ENCODE results near the gene C22orf42. TPM values are rescaled to one million over a fixed set of nuclear protein-coding genes. Genes with fewer than 3 reads are reported as not detected.

C22orf42 gene
- total RNA-seq, 2 experiments from 2014 or later = not detected

- intact Hi-C loops (cut with DNase I, micrococcal nuclease) = no loop called here
Observed at GRCh38 chr22:32119568-32120235, 39.4 kb downstream of the C22orf42 start.

DNA sequence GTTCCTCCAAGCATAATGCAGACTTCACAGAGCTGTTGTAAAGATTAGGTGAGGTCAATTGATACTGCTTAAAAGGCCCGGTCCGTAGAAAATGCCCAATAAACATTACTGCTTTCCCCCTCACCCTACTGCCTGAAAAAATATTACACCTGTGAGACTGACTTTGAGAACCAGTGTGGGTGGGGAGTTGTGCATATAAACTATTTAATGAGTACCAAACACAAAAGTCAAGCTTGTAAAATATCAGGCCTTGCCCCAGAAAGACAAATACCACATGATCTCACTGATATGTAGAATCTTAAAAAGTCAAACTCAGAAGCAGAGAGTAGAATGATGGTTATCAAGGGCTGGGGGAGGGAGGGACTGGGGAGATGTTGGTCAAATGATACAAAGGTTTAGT is 46.7 kb downstream of the C22orf42 start:
- no peak overlapping the region for H3K27ac Mint-ChIP-seq

More at GRCh38 chr22:32119568-32120235, 39.4 kb downstream of the C22orf42 start:
- DNase-seq (no peak), ATAC-seq (ENCODE audit: poor library complexity) (no peak)
- H3K36me3 Mint-ChIP-seq (ENCODE audit: low read depth) = no peaks in the 10 kb centered on the region
- H3K9me3 ChIP-seq (ENCODE audit: control insufficient read depth in 1 of 2, insufficient read depth in 1 of 2, low read length in 2 of 2) = peaks cover 0 to 3% of the 10 kb centered on the region in 2 experiments
- no peaks in the 10 kb centered on the region for H3K36me3 ChIP-seq (ENCODE audit: insufficient read depth, low read length)
- H3K27ac ChIP-seq (ENCODE audit: low read depth in 1 of 2, low read length in 2 of 2) = no peak overlapping the region
- H3K27me3 ChIP-seq (ENCODE audit: control insufficient read depth in 1 of 2, insufficient read depth in 2 of 2, low read length in 2 of 2) = peaks cover 0 to under 1% of the 10 kb centered on the region in 2 experiments
- TF ChIP-seq CTCF (IDR thresholded peaks at IDR 0.05) = no peak
- H3K4me1 ChIP-seq (ENCODE audit: insufficient read depth, low read length) = peaks cover 2% of the 10 kb centered on the region
- POLR2A ChIA-PET = no interaction called here
- no peak overlapping the region for H3K4me3 ChIP-seq (ENCODE audit: low read length)
- H3K9me3 Mint-ChIP-seq = no peaks in the 10 kb centered on the region
- no peaks in the 10 kb centered on the region for H3K4me1 Mint-ChIP-seq (ENCODE audit: low read depth)
- CTCF ChIA-PET = no interaction called here
- H3K27me3 Mint-ChIP-seq = peaks cover 4% of the 10 kb centered on the region
- no peak overlapping the region for H3K4me3 Mint-ChIP-seq
- no peak overlapping the region for H3K27ac Mint-ChIP-seq

GRCh38 chr22:32106930-32107329 is 52.2 kb downstream of the C22orf42 start:
- no peak overlapping the region for H3K4me3 Mint-ChIP-seq
- H3K36me3 Mint-ChIP-seq (ENCODE audit: low read depth) = no peaks in the 10 kb centered on the region
- no peak for TF ChIP-seq CTCF (IDR thresholded peaks at IDR 0.05)
- peak in 1 of 14 experiments; percentile 6 for DNase-seq
- Histone ChIP-seq H3K36me3 (ENCODE audit: insufficient read depth, low read length) (no peaks in the 10 kb centered on the region), H3K4me3 (ENCODE audit: low read length) (no peak overlapping the region), H3K9me3 (ENCODE audit: control insufficient read depth in 1 of 2, insufficient read depth in 1 of 2, low read length in 2 of 2) (no peaks in the 10 kb centered on the region), H3K4me1 (ENCODE audit: insufficient read depth, low read length) (no peaks in the 10 kb centered on the region), H3K27ac (ENCODE audit: low read depth in 1 of 2, low read length in 2 of 2) (no peak overlapping the region), H3K27me3 (ENCODE audit: control insufficient read depth in 1 of 2, insufficient read depth in 2 of 2, low read length in 2 of 2) (peaks cover 8 to 24% of the 10 kb centered on the region in 2 experiments)
- ChIA-PET POLR2A (no interaction called here), CTCF (interaction anchor here (1.6 kb wide), 1 partner anchor 159 kb away, joined by 4 read pairs; no protein-coding TSS in a partner anchor)
- no peak overlapping the region for H3K27ac Mint-ChIP-seq
- peaks cover 56% of the 10 kb centered on the region for H3K27me3 Mint-ChIP-seq
- H3K4me1 Mint-ChIP-seq (ENCODE audit: low read depth) = no peaks in the 10 kb centered on the region
- intact Hi-C loops (cut with DNase I, micrococcal nuclease) = loop anchor here (5.0 to 10.0 kb wide), 3 partner anchors 50 to 688 kb away; partner anchors contain the start of genes C22orf42 (in 1 of the 2) and SLC5A1 (in 1 of the 2)
- no peaks in the 10 kb centered on the region for H3K9me3 Mint-ChIP-seq
- ATAC-seq (ENCODE audit: poor library complexity) = no peak

More for the DNA sequence above, 46.7 kb downstream of the C22orf42 start:
- no peaks in the 10 kb centered on the region for H3K9me3 ChIP-seq (ENCODE audit: control insufficient read depth in 1 of 2, insufficient read depth in 1 of 2, low read length in 2 of 2)
- H3K27me3 ChIP-seq (ENCODE audit: control insufficient read depth in 1 of 2, insufficient read depth in 2 of 2, low read length in 2 of 2) = peaks cover 8 to 33% of the 10 kb centered on the region in 2 experiments
- H3K9me3 Mint-ChIP-seq = no peaks in the 10 kb centered on the region
- no peaks in the 10 kb centered on the region for H3K4me1 Mint-ChIP-seq (ENCODE audit: low read depth)
- H3K4me3 Mint-ChIP-seq = no peak overlapping the region
- H3K4me1 ChIP-seq (ENCODE audit: insufficient read depth, low read length) = no peaks in the 10 kb centered on the region
- ATAC-seq (ENCODE audit: poor library complexity) (no peak), DNase-seq (no peak)
- CTCF ChIA-PET = no interaction called here
- H3K27me3 Mint-ChIP-seq = peaks cover 48% of the 10 kb centered on the region
- H3K27ac ChIP-seq (ENCODE audit: low read depth in 1 of 2, low read length in 2 of 2) = no peak overlapping the region
- no peak for TF ChIP-seq CTCF (IDR thresholded peaks at IDR 0.05)
- intact Hi-C loops (cut with DNase I, micrococcal nuclease) = no loop called here
- H3K4me3 ChIP-seq (ENCODE audit: low read length) = no peak overlapping the region
- no peaks in the 10 kb centered on the region for H3K36me3 Mint-ChIP-seq (ENCODE audit: low read depth)
- POLR2A ChIA-PET = no interaction called here
- H3K36me3 ChIP-seq (ENCODE audit: insufficient read depth, low read length) = no peaks in the 10 kb centered on the region

Data from CD4-positive, alpha-beta T cell (primary cell).